K562 (cell line): ENCODE data around the gene BORCS8. TPM values are rescaled to one million over a fixed set of nuclear protein-coding genes. Genes with fewer than 3 reads are reported as not detected.

ENCODE experiments used
- ATF2 ChIP-seq: sonication (generic); formaldehyde crosslinking; IDR thresholded peaks from 2 replicates; pipeline ENCODE4 v1.8.1; 2022; ENCODE audit warnings: missing genetic modification reagents
- CTCFL ChIP-seq: IDR thresholded peaks from 2 replicates; pipeline ENCODE4 v1.6.1; 2011; ENCODE audit warnings: borderline replicate concordance, low read depth, mild to moderate bottlenecking, moderate library complexity, low read length; ENCODE audit not compliant: insufficient read depth, poor library complexity, severe bottlenecking
- FIP1L1 ChIP-seq: fragments of 200-400 bp; formaldehyde crosslinking; IDR thresholded peaks from 2 replicates; pipeline ENCODE4 v1.6.1; 2018; ENCODE audit warnings: mild to moderate bottlenecking, low read depth, low read length; ENCODE audit not compliant: poor library complexity, severe bottlenecking
- HNRNPLL ChIP-seq: fragments of 200-400 bp; formaldehyde crosslinking; IDR thresholded peaks from 2 replicates; pipeline ENCODE4 v1.6.1; 2017; ENCODE audit warnings: low read length, low read depth, mild to moderate bottlenecking; ENCODE audit not compliant: poor library complexity, severe bottlenecking
- LEF1 ChIP-seq: fragments of 450-650 bp; IDR thresholded peaks from 2 replicates; pipeline ENCODE4 v1.6.1; 2016; ENCODE audit warnings: mild to moderate bottlenecking
- MLLT1 ChIP-seq, 2 experiments: fragments of 450-650 bp; IDR thresholded peaks; 2 replicates each; pipeline ENCODE4 v1.6.1; 2016
- NFATC3 ChIP-seq: fragments of 450-650 bp; IDR thresholded peaks from 2 replicates; pipeline ENCODE4 v1.6.1; 2017; ENCODE audit warnings: mild to moderate bottlenecking
- RAD21 ChIP-seq, 2 experiments: fragments of 250-450 bp in 1 of 2; fragments of 450-650 bp in 1 of 2; sonication (Bioruptor Pico) in 1 of 2; formaldehyde crosslinking in 1 of 2; IDR thresholded peaks in 1 of 2; conservative IDR thresholded peaks in 1 of 2; 2 replicates each; pipeline versions ENCODE4 v1.4.0 to v1.8.0; 2020 to 2022; ENCODE audit warnings: mild to moderate bottlenecking in 2 of 2, moderate library complexity in 1 of 2
- RBM25 ChIP-seq: fragments of 200-400 bp; formaldehyde crosslinking; IDR thresholded peaks from 2 replicates; pipeline ENCODE4 v1.6.1; 2018; ENCODE audit warnings: low read length, low read depth, moderate library complexity; ENCODE audit not compliant: severe bottlenecking
- RCOR1 ChIP-seq, 2 experiments: IDR thresholded peaks; 2 replicates each; pipeline ENCODE4 v1.6.1; 2012; ENCODE audit warnings: low read depth in 2 of 2, low read length in 2 of 2, borderline replicate concordance in 1 of 2, improper control_type of control experiment in 1 of 2
- STAT6 ChIP-seq: sonication (generic); formaldehyde crosslinking; IDR thresholded peaks from 2 replicates; pipeline ENCODE4 v1.8.1; 2023; ENCODE audit warnings: mild to moderate bottlenecking, missing genetic modification reagents
- THAP12 ChIP-seq: fragments of 250-450 bp; sonication (Bioruptor Pico); IDR thresholded peaks from 2 replicates; pipeline ENCODE4 v1.9.0; 2021; ENCODE audit warnings: mild to moderate bottlenecking, inconsistent platforms
- TRIM24 ChIP-seq, 2 experiments: fragments of 450-650 bp; IDR thresholded peaks; 2 replicates each; pipeline ENCODE4 v1.6.1; 2016
- ZBTB17 ChIP-seq: fragments of 450-650 bp; formaldehyde crosslinking; IDR thresholded peaks from 2 replicates; pipeline ENCODE4 v1.4.0; 2020; ENCODE audit warnings: mild to moderate bottlenecking
- ZNF830 ChIP-seq: fragments of 250-450 bp; sonication (Bioruptor Pico); IDR thresholded peaks from 2 replicates; pipeline ENCODE4 v1.5.0; 2021; ENCODE audit warnings: mild to moderate bottlenecking
- polyA plus RNA-seq, 8 experiments: library from polyadenylated mRNA; depleted of rRNA in 4 of 8; stranded (reverse) in 5 of 8; unstranded in 3 of 8; fragments of >200 nt; fragmentation: Nextera tagmentation in 2 of 8; fragmentation: Illumina TruSeq in 1 of 8; extraction: Ambion mirVana in 2 of 8; extraction: Trizol in 1 of 8; gene quantifications; 2 replicates each; pipeline versions ENCODE4 v1.2.1 to v1.2.3, GENCODE V29; 2011 to 2014; ENCODE audit warnings: inconsistent platforms in 1 of 8, missing spikeins in 1 of 8
- total RNA-seq, 7 experiments: library from RNA; depleted of rRNA in 6 of 7; stranded (reverse); fragments of >200 nt in 6 of 7; fragmentation: Illumina TruSeq in 2 of 7; extraction: Trizol in 2 of 7; gene quantifications; 2 replicates each; pipeline versions ENCODE4 v1.2.1 to v1.2.3, GENCODE V29; 2011 to 2021; ENCODE audit warnings: low replicate concordance in 1 of 7

The BORCS8 gene
- total and polyA plus RNA-seq, 9 of the 15 experiments (the other 6 are each of a cell fraction or from before 2014, with no cell fraction given) = 4.6 to 33.6 (median 16.3) TPM

GRCh38 chr19:19217099-19217498, 25.1 kb upstream of the BORCS8 start (continued):
- TF ChIP-seq MLLT1 (IDR thresholded peaks at IDR 0.05) (peak in 1 of 2 experiments; percentile 99; a peak in 2 of 4 replicates), FIP1L1 (no peak), ATF2 (CRISPR knock-in tag) (no peak), STAT6 (no peak), LEF1 (no peak), ZBTB17 (peak; percentile 99), HNRNPLL (no peak), ZNF830 (CRISPR knock-in tag) (no peak), CTCFL (peak; percentile 69), THAP12 (no peak), TRIM24 (IDR thresholded peaks at IDR 0.05) (peak in 1 of 2 experiments; percentile 12; a peak in 1 of 4 replicates), RCOR1 (IDR thresholded peaks at IDR 0.05; ENCODE audit: borderline replicate concordance in 1 of 2, low read depth in 2 of 2, low read length in 2 of 2) (peak in 1 of 2 experiments; percentile 55; a peak in 1 of 4 replicates), RAD21 (CRISPR knock-in tag; conservative IDR thresholded peaks at IDR 0.05 in 1 of 2, IDR thresholded peaks at IDR 0.05 in 1 of 2) (peak in 1 of 2 experiments; percentile 42; a peak in 2 of 4 replicates), RBM25 (peak; percentile 51), NFATC3 (no peak)
